ENCODE measurements around the gene STK17B. TPM values are rescaled to one million over a fixed set of nuclear protein-coding genes. Genes with fewer than 3 reads are reported as not detected.

STK17B gene
- polyA plus RNA-seq, 2 of the 4 experiments (the other 2 are of a cell fraction): 4.0 to 9.2 TPM

- Histone ChIP-seq H3K4me3 (no peak overlapping the region), H3K27ac (no peak overlapping the region), H3K9me3 (peaks cover 18% of the 10 kb centered on the region), H3K4me1 (no peaks in the 10 kb centered on the region), H3K4me2 (no peak overlapping the region)
- POLR2A ChIA-PET: no interaction called here
- CTCF ChIA-PET: interaction anchor here (0.8 kb wide), 1 partner anchor 328 kb away, joined by 3 read pairs; no protein-coding TSS in a partner anchor
- DNase-seq (ENCODE audit: low read depth in 1 of 2, low spot score in 1 of 2): no peak
- no peak for ATAC-seq
- WGBS (ENCODE audit: missing lambda C conversion rate): 53% methylated on average over 2 of the region's 2 CpGs
- TF ChIP-seq PHF8 (IDR thresholded peaks at IDR 0.05; ENCODE audit: borderline replicate concordance, low read depth) (no peak), CBX8 (IDR thresholded peaks at IDR 0.05) (no peak), HOXB5 (CRISPR knock-in tag; IDR thresholded peaks at IDR 0.05) (no peak), KDM5A (IDR thresholded peaks at IDR 0.05) (no peak), CBX2 (IDR thresholded peaks at IDR 0.05; ENCODE audit: borderline replicate concordance, low read depth) (no peak), HMGXB4 (CRISPR knock-in tag; IDR thresholded peaks at IDR 0.05; ENCODE audit: borderline replicate concordance) (no peak), ELK1 (IDR thresholded peaks at IDR 0.05; ENCODE audit: low read depth, low read length) (no peak)
- FAIRE-seq: no peak
Measured at GRCh38 chr2:196125596-196125995, 45.8 kb downstream of the STK17B start.

GRCh38 chr2:196123679-196124373 is 47.6 kb downstream of the STK17B start:
- no peak for FAIRE-seq
- 80% methylated on average over 6 of the region's 6 CpGs for WGBS (ENCODE audit: missing lambda C conversion rate)
- Histone ChIP-seq H3K9me3 (0 out of 3 replicates have a peak, but pooled peaks cover 5% of the 10 kb centered on the region), H3K4me1 (no peaks in the 10 kb centered on the region), H3K27ac (no peak overlapping the region), H3K4me3 (no peak overlapping the region), H3K4me2 (no peak overlapping the region)
- CTCF ChIA-PET: interaction anchor here (1.5 kb wide), 1 partner anchor 46 kb away, joined by 6 read pairs; no protein-coding TSS in a partner anchor
- POLR2A ChIA-PET: no interaction called here
- TF ChIP-seq TP53 (CRISPR knock-in tag; IDR thresholded peaks at IDR 0.05) (no peak), RFX5 (IDR thresholded peaks at IDR 0.05) (no peak), BHLHE40 (IDR thresholded peaks at IDR 0.05; ENCODE audit: low read depth, low read length) (no peak), CBX2 (IDR thresholded peaks at IDR 0.05; ENCODE audit: borderline replicate concordance, low read depth) (no peak), HMGXB4 (CRISPR knock-in tag; IDR thresholded peaks at IDR 0.05; ENCODE audit: borderline replicate concordance) (no peak)
- TF ChIP-seq, protein P1, sequence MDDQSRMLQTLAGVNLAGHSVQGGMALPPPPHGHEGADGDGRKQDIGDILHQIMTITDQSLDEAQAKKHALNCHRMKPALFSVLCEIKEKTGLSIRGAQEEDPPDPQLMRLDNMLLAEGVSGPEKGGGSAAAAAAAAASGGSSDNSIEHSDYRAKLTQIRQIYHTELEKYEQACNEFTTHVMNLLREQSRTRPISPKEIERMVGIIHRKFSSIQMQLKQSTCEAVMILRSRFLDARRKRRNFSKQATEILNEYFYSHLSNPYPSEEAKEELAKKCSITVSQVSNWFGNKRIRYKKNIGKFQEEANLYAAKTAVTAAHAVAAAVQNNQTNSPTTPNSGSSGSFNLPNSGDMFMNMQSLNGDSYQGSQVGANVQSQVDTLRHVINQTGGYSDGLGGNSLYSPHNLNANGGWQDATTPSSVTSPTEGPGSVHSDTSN (IDR thresholded peaks at IDR 0.05): no peak
- ATAC-seq: no peak
- no peak for DNase-seq (ENCODE audit: low read depth in 1 of 2, low spot score in 1 of 2)

DNA sequence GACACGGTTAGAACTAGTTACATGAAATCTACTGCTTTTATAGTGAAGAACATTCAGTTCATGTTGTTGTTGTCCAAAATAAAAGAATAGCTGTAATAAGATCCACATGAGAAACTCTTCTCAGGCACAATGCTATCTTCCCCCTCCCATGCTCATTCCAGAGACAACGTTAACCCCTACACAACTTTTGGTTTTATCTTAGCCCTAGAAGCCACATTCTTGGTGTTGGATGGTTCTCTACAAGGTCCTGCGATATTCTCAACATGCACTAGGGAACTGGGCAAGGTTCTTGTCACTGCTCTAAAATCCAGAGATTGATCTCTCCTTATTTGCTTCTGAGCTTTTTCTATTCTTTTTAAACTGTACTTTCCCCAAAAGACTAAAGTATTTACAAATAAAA is 51.5 kb downstream of the STK17B start:
- H3K4me2 ChIP-seq: no peak overlapping the region
- H3K27ac ChIP-seq: no peak overlapping the region
- CTCF ChIA-PET: no interaction called here
- POLR2A ChIA-PET: no interaction called here
- no peak overlapping the region for H3K4me3 ChIP-seq
- H3K4me1 ChIP-seq: no peaks in the 10 kb centered on the region
- TF ChIP-seq GATA3 (IDR thresholded peaks at IDR 0.05; ENCODE audit: borderline replicate concordance): no peak
- TF ChIP-seq, protein P1 (IDR thresholded peaks at IDR 0.05): no peak
- H3K9me3 ChIP-seq: no peaks in the 10 kb centered on the region
- no peak for ATAC-seq
- 57% methylated on average over 3 of the region's 3 CpGs for WGBS (ENCODE audit: missing lambda C conversion rate)
- DNase-seq (ENCODE audit: low read depth in 1 of 2, low spot score in 1 of 2): no peak
- FAIRE-seq: no peak

Measured in A549 (cell line).